Measurements from ENCODE around the gene MKNK2. TPM values are rescaled to one million over a fixed set of nuclear protein-coding genes. Genes with fewer than 3 reads are reported as not detected.

MKNK2 gene
- total RNA-seq, result 39.2 and 41.1 TPM in 2 replicates

GRCh38 chr19:2050991-2051772, at the start of gene MKNK2:
TSS of gene MKNK2 (minus strand) at chr19:2051244. CDS start at chr19:2050851, 393 bp downstream.

GRCh38 chr19:2096480-2097202, 45.6 kb upstream of the MKNK2 start, which contains the start of gene IZUMO4:
TSS of gene IZUMO4 (plus strand) at chr19:2096915. CDS start at chr19:2096946, 31 bp downstream.

GRCh38 chr19:2096034-2096479, 45.0 kb upstream of the MKNK2 start, which contains the start of gene MOB3A:
TSS of gene MOB3A (minus strand) at chr19:2096326. CDS start at chr19:2078560, 17,766 bp downstream.

GRCh38 chr19:2015608-2015950, 35.5 kb downstream of the MKNK2 start, which contains the start of gene BTBD2:
TSS of gene BTBD2 (minus strand) at chr19:2015714. CDS start at chr19:2015703, 11 bp downstream.

Other genes starting within 250 kb of the MKNK2 start
- 1.6 and 2.7 TPM in 2 replicates for gene ATP8B3, start 239.0 kb downstream of the MKNK2 start, total RNA-seq
- gene REXO1, start 202.8 kb downstream of the MKNK2 start, total RNA-seq, result 4.6 and 6.7 TPM in 2 replicates
- gene KLF16, start 187.7 kb downstream of the MKNK2 start, total RNA-seq, result 3.2 and 3.5 TPM in 2 replicates
- 83.9 and 92.3 TPM in 2 replicates for gene ABHD17A, start 165.7 kb downstream of the MKNK2 start, total RNA-seq
- gene ADAT3, start 145.8 kb downstream of the MKNK2 start, total RNA-seq, result 1.5 and 1.7 TPM in 2 replicates
- 22.3 and 25.5 TPM in 2 replicates for gene SCAMP4, start 145.8 kb downstream of the MKNK2 start, total RNA-seq
- 51.7 and 55.2 TPM in 2 replicates for gene CSNK1G2, start 110.1 kb downstream of the MKNK2 start, total RNA-seq
- gene BTBD2, start 35.5 kb downstream of the MKNK2 start, total RNA-seq, result 31.4 and 42.0 TPM in 2 replicates
- gene MOB3A, start 45.1 kb upstream of the MKNK2 start, total RNA-seq, result 14.5 and 16.8 TPM in 2 replicates
- gene IZUMO4, start 45.7 kb upstream of the MKNK2 start, total RNA-seq, result 1.4 and 1.6 TPM in 2 replicates
- gene AP3D1, start 100.3 kb upstream of the MKNK2 start, total RNA-seq, result 102 and 105 TPM in 2 replicates
- gene DOT1L, start 112.7 kb upstream of the MKNK2 start, total RNA-seq, result 7.0 and 7.8 TPM in 2 replicates
- 44.6 and 51.4 TPM in 2 replicates for gene PLEKHJ1, start 185.1 kb upstream of the MKNK2 start, total RNA-seq
- 24.7 and 40.2 TPM in 2 replicates for gene SF3A2, start 185.6 kb upstream of the MKNK2 start, total RNA-seq
- gene AMH, start 198.1 kb upstream of the MKNK2 start, total RNA-seq, result 0.92 and 0.93 TPM in 2 replicates
- not detected in 2 replicates for gene JSRP1, start 205.2 kb upstream of the MKNK2 start, total RNA-seq
- not detected in 2 replicates for gene PEAK3, start 230.9 kb upstream of the MKNK2 start, total RNA-seq